HG02642 (cell line): ENCODE data around the gene ZNF697.
A peak's percentile ranks its signal among the peaks of the same experiment; 100 is the strongest.

Source experiments
- ATAC-seq: cut with Tn5 transposase; IDR thresholded peaks from one replicate; pipeline ENCODE4 v1.9.1; 2021; ENCODE audit warnings: mild to moderate bottlenecking; ENCODE audit not compliant: unreplicated experiment, poor library complexity

The ZNF697 gene

GRCh38 chr1:119667173-119667572, 19.1 kb upstream of the ZNF697 start:
- ATAC-seq, result no peak

DNA sequence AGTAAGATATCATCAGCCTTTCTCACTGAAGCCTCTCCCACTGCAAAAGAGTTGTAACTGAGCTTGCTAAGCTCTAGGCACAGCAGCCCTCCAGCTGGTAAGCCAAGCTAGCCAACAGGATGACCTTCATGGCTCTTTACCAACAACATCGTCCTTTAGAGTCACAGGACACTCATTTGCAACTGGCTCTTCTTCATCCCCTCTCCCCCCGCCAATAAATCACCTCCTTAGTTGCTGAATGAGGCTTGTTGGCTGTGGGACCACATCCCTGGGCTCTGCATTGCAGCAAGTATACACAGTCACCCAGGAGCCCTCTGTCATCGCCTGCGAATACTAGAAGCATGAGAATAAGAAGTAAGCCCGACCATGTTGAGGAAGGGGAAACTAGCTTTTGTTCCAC, 16.0 kb upstream of the ZNF697 start:
- ATAC-seq, result no peak

- peak; percentile 81 for ATAC-seq
These were observed 14.0 kb upstream of the ZNF697 start for GRCh38 chr1:119662034-119662437.

- ATAC-seq, result peak; percentile 59
These were observed 12.4 kb upstream of the ZNF697 start for GRCh38 chr1:119660253-119661083.

- ATAC-seq, result no peak
These were observed 11.6 kb upstream of the ZNF697 start for GRCh38 chr1:119659628-119660027.

- ATAC-seq, result peak; percentile 56
These were observed 8.4 kb upstream of the ZNF697 start for GRCh38 chr1:119656410-119656955.

DNA sequence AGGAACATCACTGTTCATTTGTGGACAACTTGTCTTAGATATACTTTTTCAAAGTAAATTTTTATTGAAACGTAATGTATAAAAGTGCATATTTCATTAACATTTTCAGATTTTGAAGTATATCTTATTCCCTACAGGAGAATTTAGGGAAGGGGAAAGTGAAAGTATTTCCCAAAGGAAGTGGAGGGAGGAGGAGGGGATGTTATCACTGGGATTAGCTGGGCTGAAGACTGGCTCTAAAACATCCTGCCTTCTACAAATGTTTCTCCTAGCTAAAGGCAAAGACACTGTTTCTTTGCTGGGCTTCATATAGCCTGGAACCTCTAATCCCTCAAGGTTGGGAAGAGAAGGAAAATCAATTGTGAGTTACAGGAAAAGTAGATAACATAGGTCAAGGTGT, 7.1 kb upstream of the ZNF697 start:
- no peak for ATAC-seq

DNA sequence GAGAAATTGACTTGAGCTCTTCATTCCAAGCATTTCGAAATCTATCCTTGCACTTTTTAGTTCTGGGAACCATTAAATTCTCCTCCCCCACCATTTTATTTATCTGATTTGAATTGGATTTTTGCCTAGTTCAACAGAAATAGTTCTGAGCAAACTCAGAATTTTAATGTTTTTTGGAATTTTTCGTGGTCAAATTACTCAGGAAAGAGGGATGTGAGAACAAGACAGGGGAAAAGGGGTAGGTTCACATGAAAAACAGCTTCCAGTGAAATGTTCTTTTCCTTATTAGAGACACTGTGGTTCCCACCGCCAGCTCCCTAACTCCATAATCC, 5.7 kb upstream of the ZNF697 start:
- ATAC-seq, result no peak

DNA sequence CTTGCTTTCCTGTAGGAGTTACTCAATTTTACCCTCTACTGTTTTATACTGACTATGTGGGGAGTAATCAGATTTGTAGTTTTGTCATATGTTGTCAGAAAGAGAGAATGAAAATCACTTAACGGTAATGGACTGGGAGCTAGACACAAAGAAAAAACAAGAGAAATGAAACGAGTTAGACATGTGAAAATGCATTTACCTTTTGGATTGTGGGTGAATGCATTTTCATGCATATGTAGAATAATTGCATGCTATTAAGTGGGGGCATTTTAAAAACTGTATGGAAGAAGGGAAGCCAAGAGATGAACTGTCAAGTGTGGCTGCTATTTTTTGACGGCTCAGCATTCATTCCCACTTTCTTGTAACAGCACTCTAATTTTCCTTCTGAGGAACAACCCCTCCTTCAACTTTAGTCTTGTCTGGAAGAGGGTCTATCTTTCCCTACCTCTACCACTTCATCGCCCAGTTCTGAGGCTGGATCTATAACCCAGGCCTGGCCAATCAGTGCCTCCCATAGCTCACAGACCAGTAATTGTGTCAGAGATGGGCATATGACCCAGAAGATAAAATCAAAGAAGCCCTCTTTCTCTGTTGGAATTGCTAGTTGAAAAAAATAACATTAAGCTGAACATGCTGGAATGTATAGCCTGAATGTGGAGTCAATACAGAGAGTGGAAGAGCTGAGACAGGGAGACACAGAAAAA, 5.2 kb upstream of the ZNF697 start:
- ATAC-seq, result no peak

- ATAC-seq, result no peak
These were observed 4.5 kb upstream of the ZNF697 start for GRCh38 chr1:119652587-119652986.

DNA sequence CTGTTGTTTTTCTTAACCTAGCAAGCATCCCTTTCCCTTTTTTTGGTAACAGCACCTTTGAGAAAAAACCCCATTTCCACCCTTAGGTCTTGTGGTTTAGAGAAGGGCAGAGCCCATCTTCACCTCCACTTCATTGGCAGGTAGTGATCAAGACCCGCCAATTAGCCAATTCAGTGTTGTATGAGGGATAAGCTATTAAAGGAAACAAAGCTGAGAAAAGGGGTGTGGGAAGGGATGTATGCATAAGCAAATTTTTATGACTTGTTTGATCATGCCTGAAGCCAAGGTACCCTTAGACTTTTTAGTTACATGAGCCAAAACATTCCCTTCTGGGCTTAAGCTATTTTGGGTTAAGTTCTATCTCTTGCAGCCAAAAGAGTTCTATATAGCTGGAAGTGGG, 3.6 kb upstream of the ZNF697 start:
- no peak for ATAC-seq

DNA sequence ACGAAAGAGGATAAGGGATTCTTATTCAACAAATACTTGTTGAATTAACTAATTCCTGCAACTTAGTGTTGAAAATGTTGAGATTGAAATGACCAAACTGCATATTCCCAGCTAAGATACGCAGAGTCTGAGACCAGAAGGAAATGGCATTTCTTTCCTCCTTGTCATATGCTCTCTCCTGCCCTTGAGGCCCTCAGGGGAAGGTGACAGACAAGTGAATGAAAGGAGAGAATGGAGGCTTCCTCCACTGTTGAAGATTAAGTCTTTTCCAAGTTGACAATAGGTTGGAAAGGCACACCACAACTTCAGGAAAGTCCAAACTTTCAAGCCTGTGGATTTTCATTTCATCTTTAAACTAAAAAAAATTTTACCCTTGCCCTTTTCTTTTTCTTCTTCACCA, 3.1 kb upstream of the ZNF697 start:
- ATAC-seq, result no peak

GRCh38 chr1:119648620-119649004, 546 bp upstream of the ZNF697 start:
- ATAC-seq, result no peak

DNA sequence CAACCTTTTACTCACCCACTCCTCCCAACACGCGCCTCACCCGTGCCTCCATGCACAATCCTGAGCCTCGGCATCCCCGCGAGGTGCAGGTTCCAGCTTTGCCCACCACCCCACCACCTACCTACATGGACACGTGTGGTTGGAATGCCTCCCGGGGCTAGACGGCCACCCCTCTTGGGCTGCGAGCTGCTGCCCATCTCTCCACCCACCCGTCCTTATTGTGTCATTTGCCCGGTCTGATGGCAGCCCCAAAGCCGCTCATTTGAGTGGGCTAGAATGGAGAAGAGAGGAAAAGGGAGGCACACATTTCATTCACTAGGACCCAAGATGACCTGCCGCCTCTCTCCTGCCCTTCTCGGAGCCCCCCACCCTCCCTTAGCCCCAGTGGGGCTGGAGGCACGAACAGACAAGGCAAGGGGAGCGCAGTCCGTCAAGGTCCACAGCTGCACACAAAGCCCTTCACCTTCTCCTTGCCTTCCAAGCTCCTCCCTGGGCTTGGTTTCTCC, 785 bp downstream of the ZNF697 start:
- no peak for ATAC-seq

GRCh38 chr1:119646521-119647227, 1.4 kb downstream of the ZNF697 start:
- no peak for ATAC-seq

DNA sequence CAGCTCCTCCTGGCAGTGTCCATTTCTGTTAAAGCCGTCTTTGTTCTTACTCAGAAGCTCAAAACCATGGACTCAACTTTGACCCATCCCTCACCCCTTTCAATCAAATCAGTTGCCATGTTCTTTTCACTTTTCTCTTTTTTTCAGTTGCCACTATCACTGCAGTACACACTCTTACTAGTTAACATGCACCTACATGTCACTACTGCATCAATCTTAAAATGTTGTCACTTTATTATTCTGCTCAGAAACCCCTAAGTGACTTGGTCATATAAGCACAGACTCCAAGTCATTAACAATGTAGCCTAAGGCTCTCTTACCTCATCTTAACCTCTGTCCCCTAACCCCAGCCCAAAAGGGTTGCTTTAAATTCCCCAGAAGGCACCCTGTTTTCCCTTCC, 9.0 kb downstream of the ZNF697 start:
- ATAC-seq, result no peak

- no peak for ATAC-seq
These were observed 10.4 kb downstream of the ZNF697 start for GRCh38 chr1:119637710-119638109.

GRCh38 chr1:119636491-119637089, 11.5 kb downstream of the ZNF697 start:
- no peak for ATAC-seq

GRCh38 chr1:119635811-119636390, 12.2 kb downstream of the ZNF697 start:
- ATAC-seq, result peak; percentile 68

GRCh38 chr1:119634016-119634415, 14.1 kb downstream of the ZNF697 start:
- no peak for ATAC-seq
